Activated T-cell treated with anti-CD3 and anti-CD28 coated beads, Interleukin-2, amount 50 U/mL, for 1 hour (primary cell): ENCODE measurements around the gene FOXO1.

Experiments
- DNase-seq: peaks from one replicate; pipeline ENCODE4 v3.0.0-alpha.2; 2020

FOXO1 gene

GRCh38 chr13:40539576-40540327 lies 126.7 kb downstream of the FOXO1 start:
- DNase-seq: no peak

DNA sequence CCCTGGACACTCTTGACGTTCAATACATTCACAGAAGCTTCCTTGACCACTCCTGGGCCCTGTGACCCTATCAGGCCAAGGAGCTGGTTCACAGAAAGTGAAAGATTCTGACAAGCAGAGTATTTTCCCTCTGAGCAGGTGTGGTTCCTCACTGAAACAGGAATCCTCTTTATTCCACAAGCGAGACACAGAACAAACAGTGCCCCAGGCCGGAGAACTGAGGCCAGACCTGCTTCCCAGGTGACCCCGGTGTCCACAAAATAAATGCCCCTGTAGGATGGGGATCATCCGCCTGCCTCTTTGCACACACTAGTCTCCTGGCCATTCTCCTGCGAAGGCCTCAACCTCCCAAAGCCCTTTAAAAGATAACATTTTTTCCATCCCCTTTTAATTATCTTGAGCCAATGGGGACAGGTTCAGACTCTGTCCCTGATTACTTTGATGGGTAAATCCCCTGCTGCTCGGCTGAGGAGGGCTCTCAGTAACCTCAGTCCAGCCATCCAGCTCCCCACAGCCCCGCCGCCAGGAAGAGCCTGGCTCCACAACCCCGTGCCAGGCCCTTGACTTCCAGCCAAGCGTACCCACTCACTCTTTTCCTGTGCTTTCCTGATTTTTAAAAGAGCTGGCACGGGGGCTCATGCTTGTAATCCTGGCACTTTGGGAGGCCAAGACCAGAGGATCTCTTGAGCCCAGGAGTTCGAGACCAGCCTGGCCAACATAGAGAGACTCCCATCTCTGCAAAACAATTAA lies 129.1 kb downstream of the FOXO1 start:
- DNase-seq: no peak

DNA sequence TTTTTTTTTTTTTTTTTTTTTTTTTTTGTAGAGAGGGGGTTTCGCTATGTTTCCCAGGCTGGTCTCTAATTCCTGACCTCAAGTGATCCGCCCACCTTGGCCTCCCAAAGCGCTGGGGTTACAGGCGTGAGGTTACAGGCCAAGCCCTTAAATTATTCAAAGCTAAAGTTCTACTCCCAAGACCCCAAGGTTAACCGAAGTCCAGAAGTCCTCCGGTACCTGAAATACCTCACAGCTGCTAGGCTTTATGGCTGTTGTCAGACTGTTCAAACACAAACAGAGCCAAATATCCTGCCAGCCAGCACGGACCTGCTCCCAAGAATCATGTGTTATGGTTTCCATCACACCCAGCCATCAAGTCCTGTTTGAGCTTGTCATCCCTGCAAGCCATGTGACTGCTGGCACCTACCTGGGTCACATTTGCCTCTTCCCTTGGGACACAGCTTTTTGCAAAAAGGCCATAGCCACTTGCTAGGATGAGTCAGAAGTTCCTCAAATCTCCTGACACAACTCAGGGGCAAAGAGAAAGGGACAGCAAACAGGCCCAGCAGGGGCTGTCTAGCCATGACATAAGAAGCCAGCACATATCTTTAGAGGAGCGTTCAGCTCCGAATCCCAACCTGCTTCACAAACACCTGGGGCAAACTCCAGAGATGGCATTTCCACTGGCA lies 129.9 kb downstream of the FOXO1 start:
- no peak for DNase-seq

GRCh38 chr13:40535345-40535836 lies 131.1 kb downstream of the FOXO1 start:
- DNase-seq: no peak

- no peak for DNase-seq
Observed at GRCh38 chr13:40534456-40534855, 132.0 kb downstream of the FOXO1 start.

- no peak for DNase-seq
Observed at GRCh38 chr13:40533072-40533471, 133.4 kb downstream of the FOXO1 start.

GRCh38 chr13:40530961-40531360 lies 135.5 kb downstream of the FOXO1 start:
- DNase-seq: no peak

- DNase-seq: no peak
Observed at GRCh38 chr13:40528881-40529280, 137.6 kb downstream of the FOXO1 start.

GRCh38 chr13:40527914-40528313 lies 138.5 kb downstream of the FOXO1 start:
- DNase-seq: no peak

GRCh38 chr13:40522282-40522681 lies 144.2 kb downstream of the FOXO1 start:
- no peak for DNase-seq

- no peak for DNase-seq
Observed at GRCh38 chr13:40520916-40521315, 145.5 kb downstream of the FOXO1 start.

GRCh38 chr13:40519637-40520036 lies 146.8 kb downstream of the FOXO1 start:
- no peak for DNase-seq

DNA sequence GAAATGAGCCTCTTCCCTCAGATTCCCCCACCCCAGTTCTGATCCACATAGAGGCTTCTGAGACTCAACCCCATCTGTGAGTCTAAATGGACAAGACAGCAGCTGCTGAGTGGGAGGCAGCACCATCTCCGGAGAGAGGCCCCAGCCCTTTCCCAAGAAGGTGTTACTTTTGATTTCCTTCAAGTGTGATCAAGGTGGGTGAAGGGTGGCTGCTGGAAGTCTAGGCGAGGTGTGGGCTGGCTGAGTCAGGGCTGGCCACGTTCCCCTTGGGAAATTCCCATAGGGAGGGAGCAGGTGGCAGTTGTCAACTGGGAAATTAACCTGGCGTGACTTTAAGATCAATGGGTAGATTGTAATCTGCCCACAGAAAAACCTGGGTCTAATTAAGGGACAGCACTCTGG lies 148.0 kb downstream of the FOXO1 start:
- no peak for DNase-seq

- DNase-seq: no peak
Observed at GRCh38 chr13:40517486-40518480, 148.7 kb downstream of the FOXO1 start.

GRCh38 chr13:40515702-40516101 lies 150.7 kb downstream of the FOXO1 start:
- DNase-seq: no peak

GRCh38 chr13:40514802-40515201 lies 151.6 kb downstream of the FOXO1 start:
- no peak for DNase-seq

GRCh38 chr13:40509876-40510275 lies 156.6 kb downstream of the FOXO1 start:
- DNase-seq: no peak

- no peak for DNase-seq
Observed at GRCh38 chr13:40508767-40509342, 157.6 kb downstream of the FOXO1 start.

- DNase-seq: no peak
Observed at GRCh38 chr13:40508127-40508526, 158.3 kb downstream of the FOXO1 start.

DNA sequence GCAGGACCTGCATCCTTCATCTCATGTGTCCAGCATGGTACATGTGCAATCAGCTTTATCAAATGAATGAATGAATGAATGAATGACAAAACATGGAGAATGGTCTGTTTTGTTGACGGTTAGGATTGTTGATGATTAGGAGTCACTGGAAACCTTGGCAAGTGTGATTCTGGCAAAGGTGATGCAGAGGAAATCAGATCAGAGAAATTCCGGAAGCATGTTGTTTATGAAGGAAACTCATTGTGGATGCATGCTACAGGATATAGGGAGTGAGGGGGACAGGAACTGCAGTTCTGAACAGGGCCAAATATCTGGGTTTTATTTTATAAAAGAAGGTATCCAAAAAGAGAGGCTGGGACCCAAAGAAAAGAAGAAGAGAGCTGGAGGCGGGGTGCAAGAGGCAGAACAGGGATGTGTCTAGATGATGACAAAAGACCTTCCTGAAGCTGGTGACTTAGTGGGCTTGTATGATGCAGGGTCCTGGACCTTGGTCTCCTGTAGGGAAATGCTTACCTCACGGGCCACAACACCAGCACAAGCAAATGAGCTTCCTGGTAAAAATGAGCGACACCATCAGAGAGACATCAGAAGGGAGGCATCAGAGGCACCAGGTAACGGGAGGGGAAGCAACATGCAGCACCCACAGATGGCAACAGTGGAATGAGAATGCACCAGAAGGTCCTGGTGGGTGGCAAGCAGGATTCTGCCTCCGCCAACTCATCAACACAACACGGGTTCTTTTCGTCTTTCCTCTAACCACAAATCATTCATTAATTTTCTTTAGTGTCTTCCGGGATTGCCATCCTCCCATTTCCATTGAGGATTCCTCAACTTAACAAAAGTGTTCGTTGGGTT lies 159.6 kb downstream of the FOXO1 start:
- no peak for DNase-seq
